Endothelial cell of hepatic sinusoid (primary cell): Measurements from ENCODE around the gene MRAP.
"Not testable (repeated sequence)": the region's sequence is repeated elsewhere in the genome, so short reads cannot be mapped to it uniquely, and the experiment has no call there.

Source experiments
- in situ Hi-C: cut with HindIII; loops from 2 replicates; pipeline ENCODE4 v1.10.0; 2017; ENCODE audit warnings: low sequenced_read_pairs

MRAP gene

DNA sequence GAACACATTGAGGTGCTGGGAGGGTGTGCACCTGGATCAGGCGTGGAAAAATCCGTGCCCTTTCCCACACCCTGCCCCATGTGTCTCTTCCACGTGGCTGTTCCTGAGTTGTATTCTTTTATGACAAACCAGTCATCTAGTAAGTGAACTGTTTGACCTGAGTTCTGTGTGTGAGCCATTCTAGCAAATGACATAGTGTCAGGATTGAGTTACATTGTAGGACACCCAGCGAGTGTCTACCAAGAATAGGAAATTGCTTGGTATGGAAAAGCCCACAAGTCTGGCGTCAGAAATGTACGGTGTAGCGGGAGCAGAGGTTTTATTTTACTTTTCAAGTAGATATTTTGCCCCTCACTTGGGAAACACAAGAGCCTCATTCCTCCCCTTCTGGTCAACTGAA, 1.2 kb upstream of the MRAP start:
- in situ Hi-C loops: loop anchor here (25.0 kb wide), 1 partner anchor 1035 kb away; no protein-coding TSS in a partner anchor

DNA sequence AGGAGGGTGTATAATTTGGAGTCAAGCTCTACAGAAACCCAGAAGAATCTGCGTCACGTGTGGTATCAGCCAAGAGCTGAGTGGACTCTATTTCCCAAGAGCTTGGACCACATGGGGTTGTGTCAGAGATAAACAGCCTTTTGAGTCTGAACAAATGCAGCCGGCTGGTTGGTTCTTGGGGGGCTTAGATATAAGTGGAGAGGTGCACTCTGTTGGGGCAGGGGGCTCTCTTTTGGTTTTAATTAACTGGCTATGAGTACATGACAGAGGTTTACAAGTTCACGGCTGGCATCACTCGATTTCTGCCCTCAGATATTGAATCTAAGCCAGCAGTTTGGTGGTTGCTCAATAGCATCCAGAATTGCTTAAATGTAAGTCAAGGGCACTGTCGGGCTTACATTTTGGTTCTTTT, 501 bp upstream of the MRAP start:
- in situ Hi-C loops: loop anchor here (25.0 kb wide), 1 partner anchor 1036 kb away; no protein-coding TSS in a partner anchor

DNA sequence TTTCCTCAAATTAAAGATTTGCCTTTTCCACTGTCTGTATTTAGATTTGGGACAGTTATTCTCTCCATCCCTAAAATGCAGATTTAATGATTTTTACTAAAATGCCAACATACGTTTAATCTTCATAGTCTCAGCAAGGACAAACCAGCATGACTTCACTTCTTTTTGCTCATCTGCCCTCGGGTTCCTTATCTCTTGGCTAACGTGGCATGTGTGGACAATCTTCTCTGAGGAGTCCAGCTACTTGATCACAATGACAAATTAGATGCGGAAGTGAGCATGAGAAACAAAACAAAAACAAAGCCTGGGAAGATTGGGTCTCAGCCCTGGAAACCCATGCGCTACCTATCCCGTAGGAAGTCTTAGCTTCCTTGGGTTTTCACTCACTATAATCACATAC, 1.0 kb downstream of the MRAP start:
- in situ Hi-C loops: loop anchor here (25.0 kb wide), 1 partner anchor 1037 kb away; no protein-coding TSS in a partner anchor

GRCh38 chr21:32300117-32300681, 1.5 kb downstream of the MRAP start:
- in situ Hi-C loops: no loop called here

DNA sequence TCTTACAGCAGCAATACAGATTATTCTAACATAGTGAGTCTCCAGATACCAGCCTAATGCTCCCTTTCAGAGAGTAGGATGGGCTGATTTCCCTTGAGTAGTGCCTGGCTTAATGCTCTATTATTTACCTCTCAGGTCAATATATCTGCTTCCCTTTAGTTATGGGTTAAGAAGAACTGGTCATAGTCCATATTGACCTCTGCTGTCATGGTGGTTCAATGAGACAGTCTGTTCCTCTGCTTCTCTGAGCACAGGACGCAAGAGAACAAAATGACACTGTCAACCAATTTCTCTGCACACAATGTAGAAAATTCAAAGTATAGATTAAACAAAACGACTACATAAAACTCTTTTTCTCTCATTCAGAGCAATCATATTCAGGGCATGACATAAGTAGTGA, 2.9 kb downstream of the MRAP start:
- in situ Hi-C loops: no loop called here

GRCh38 chr21:32302560-32302959, 3.9 kb downstream of the MRAP start:
- in situ Hi-C loops: no loop called here

- in situ Hi-C loops: no loop called here
Observed at GRCh38 chr21:32303385-32303784, 4.7 kb downstream of the MRAP start.

DNA sequence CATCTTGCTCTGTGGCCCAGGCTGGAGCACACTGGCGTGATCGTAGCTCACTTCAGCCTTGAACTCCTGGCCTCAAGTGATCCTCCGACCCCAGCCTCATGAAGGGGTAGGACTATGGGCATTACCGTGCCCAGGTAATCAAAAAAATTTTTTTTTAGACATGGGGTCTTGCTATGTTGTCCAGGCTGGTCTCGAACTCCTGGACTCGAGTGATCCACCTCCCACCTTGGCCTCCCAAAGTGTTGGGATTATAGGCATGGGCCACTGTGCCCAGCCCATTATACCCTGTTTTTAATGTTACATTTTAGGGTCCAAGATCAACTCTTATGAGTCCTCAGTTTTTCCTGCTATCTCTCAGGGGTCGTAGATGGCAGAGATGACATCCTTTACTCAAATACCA, 6.3 kb downstream of the MRAP start:
- in situ Hi-C loops: no loop called here

DNA sequence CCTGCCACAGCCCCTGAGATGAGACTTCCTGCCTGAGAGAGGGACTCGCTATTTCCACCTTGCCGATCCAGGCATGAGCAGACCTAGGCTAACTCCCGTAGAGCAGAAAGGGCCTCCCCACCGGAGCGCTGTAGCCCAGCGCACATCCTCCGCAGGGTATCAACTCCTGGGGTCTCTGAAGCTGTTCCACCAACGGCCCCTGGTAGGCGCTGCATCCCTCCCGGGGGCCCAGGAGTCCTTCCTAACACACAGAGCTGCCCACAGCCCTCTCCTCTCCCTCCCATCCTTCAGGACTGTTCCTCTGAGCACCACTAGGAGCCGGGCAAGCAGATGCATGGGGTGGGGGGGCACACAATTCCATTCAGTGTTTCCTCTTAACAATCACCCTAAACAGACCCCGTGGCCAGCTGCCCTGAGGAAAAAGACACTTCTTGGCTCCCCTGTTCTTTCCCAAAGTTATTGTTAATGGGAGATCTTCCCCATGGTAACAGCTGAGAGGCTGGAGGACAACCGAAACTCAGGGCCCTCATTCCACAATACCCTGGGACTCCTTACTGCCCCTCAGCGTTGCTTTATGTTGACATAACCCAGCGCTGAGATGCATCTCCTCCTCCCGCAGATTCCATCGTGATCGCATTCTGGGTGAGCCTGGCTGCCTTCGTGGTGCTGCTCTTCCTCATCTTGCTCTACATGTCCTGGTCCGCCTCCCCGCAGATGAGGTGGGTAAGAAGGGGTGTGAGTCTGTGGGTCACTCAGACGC, 7.5 kb downstream of the MRAP start:
- in situ Hi-C loops: no loop called here

- in situ Hi-C loops: no loop called here
Observed at GRCh38 chr21:32307706-32308105, 9.1 kb downstream of the MRAP start.

DNA sequence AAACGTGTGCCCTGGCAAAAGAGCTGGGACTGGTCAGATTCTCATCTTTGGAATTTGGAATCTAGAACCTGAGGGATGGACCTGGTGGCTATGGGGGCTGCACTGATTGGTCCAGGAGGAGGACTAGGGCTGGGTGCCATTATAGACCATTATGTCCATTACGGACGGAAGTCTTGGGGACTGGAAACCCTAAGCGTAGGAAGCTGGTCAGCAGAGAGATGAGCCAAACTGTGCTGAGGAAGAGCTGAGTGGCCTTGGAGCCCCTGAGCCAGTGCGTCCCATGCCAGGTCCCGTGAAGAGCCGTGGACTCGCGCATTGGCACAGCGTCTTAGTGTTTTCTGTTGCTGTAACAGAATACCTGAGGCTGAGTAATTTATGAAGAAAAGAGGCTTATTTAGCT, 10.0 kb downstream of the MRAP start:
- in situ Hi-C loops: no loop called here

GRCh38 chr21:32309906-32310460, 11.3 kb downstream of the MRAP start:
- in situ Hi-C loops: no loop called here

DNA sequence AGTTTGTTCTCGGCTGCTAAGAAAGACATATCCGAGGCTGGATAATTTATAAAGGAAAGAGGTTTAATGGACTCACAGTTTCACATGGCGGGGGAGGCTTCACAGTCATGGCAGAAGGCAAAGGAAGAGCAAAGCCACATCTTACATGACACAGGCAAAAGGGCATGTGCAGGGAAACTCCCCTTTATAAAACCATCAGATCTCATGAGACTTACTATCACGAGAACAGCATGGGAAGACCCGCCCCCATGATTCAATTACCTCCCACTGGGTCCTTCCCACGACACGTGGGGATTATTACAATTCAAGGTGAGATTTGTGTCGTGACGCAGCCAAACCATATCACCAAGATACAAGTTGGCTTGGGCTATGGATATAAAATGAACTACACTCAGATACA, 12.3 kb downstream of the MRAP start:
- in situ Hi-C loops: not testable (repeated sequence)

DNA sequence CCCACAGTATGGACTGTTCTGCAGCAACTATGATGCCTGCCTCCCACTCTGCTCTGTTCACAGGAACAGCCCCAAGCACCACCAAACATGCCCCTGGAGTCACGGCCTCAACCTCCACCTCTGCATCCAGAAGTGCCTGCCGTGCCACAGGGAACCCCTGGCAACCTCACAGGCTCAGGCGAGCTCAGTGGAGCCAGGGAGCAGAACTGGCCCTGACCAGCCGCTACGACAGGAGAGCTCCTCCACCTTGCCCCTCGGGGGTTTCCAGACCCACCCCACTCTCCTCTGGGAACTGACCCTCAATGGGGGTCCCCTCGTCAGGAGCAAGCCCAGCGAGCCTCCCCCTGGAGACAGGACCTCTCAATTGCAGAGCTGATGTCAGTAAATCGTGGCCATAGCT, 13.0 kb downstream of the MRAP start:
- in situ Hi-C loops: no loop called here

GRCh38 chr21:32312326-32312725, 13.7 kb downstream of the MRAP start:
- in situ Hi-C loops: no loop called here

- in situ Hi-C loops: no loop called here
Observed at GRCh38 chr21:32312976-32313375, 14.3 kb downstream of the MRAP start.

- in situ Hi-C loops: no loop called here
Observed at GRCh38 chr21:32314806-32315205, 16.2 kb downstream of the MRAP start.

DNA sequence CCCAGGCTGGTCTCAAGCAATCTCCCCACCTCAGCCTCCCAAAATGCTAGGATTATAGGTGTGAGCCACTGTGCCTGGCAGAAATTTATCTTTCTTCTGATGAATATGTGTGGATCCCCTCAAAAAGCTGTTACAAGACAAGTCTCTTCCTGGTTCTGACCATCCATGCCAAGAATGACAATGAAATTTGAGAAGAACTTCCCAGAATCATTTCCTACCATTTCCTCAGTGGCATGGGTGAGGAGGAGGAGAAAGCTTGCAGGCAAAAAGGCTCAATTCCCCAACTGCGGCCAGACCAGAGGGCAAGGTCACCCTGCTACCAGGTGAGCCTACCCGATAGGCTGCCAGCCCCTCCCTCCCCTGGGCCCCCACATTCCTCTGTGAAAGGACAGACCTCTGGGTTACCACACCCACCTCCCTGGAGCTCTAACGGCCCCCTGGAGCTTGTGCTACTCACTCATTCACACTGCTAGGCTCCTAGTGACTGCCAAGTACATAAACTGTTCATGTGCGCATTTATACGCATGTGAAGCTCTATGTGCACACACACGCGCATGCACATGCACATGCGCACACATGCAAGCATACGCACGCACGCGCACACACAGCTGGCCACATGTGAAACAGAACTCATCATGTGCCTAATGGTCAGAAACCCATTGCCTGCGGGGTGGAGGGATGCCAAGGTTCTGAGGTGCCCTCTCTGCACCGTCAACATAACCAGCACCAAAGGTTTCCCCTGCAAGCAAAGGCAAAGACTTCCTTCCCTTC, 17.0 kb downstream of the MRAP start:
- in situ Hi-C loops: no loop called here

DNA sequence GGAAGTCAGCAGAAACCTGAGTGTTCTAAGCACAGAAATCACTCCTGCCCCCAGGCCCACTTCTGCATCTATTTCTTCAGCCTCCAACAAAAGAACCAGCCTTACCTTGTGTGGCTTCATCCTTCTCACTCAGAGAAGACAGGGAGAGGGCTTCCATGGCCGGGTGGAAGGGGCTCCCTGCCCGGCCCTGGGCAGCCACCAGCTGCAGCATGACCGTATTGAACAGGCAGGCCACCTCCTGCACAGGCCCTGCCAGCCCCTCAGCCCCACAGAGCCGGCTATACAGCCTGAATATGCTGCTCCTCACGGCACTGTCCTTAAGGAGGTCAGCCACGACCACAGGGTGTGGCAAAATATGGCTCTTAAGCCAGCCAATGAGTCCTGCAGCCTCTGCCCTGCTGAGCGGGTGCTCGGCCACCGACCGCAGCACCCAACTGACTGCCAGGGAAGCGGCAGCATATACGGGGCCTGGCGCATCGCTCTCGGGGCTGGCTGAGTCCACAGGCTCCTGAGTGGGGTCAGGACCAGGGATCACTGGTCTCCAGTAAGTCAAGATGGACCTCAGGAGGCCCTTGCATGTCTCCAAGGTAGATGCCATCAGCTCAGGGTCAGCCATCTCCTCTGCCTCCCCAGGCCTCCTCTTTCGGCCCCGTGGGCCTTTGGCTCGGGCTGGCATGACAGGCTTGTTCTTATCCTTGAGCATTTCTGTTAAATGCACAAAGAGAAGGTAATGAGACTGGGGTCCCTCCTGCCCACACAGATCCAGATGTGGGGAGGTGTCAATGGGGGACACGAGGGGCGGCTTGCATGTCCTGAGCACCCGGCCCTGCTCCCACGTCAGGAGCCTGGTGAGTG, 17.9 kb downstream of the MRAP start:
- in situ Hi-C loops: no loop called here

DNA sequence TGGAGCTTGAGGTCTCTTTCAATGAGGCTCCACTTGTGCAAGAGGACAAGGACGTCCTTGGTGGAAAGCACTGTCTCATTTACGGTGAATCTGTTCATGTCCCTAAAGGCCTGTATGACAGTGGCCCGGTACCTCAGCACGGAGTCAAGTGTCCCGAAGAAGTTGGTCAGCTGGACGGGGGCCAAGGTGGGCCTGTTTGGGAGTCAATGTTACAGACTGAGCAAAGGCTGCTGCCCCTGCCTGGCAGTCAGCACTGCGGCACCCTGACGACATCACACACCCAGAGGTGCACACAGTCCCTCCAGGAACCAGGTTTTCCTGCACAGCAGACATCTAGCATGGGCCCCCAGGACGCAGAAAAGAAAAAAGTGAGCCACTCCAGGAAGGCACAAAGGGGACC, 19.1 kb downstream of the MRAP start:
- in situ Hi-C loops: no loop called here

- in situ Hi-C loops: no loop called here
Observed at GRCh38 chr21:32319012-32319411, 20.4 kb downstream of the MRAP start.
